GM12878 (cell line): ENCODE data around the gene ZBTB3. TPM values are rescaled to one million over a fixed set of nuclear protein-coding genes. Genes with fewer than 3 reads are reported as not detected.

Source experiments
- ATAC-seq: fragments of 200-7000 bp; cut with Tn5 transposase; 3 replicates; pipeline ENCODE4 v1.9.1; 2020; ENCODE audit warnings: mild to moderate bottlenecking, moderate library complexity
- BruUV-seq: library from RNA; stranded (reverse); fragments of 400-500 nt; replicated peaks from 2 replicates; lab custom pipeline; 2021; lab: Mats Ljungman, UMichigan
- CTCF ChIA-PET: fragments of 300-600 bp; sonication (Branson Sonifier 250); formaldehyde crosslinking; extraction: SDS; loops from one replicate; lab custom pipeline; 2021; ENCODE audit warnings: inconsistent platforms; lab: Yijun Ruan, JAX
- POLR2A ChIA-PET: fragments of 350-600 bp; formaldehyde crosslinking; extraction: SDS; loops from one replicate; lab custom pipeline; 2021; ENCODE audit warnings: inconsistent platforms; lab: Charles Lee
- RAD21 ChIA-PET: fragments of 300-600 bp; sonication (Branson Sonifier 250); formaldehyde crosslinking; loops from one replicate; lab custom pipeline; 2023; ENCODE audit warnings: antibody characterized with exemption; ENCODE audit not compliant: unreplicated experiment; lab: Charles Lee
- SMC1A ChIA-PET: fragments of 300-600 bp; sonication (Branson Sonifier 250); formaldehyde crosslinking; loops from one replicate; lab custom pipeline; 2023; ENCODE audit not compliant: unreplicated experiment, uncharacterized antibody; lab: Charles Lee
- DNase-seq: peaks from one replicate; pipeline ENCODE4 v3.0.0-alpha.2; 2011; ENCODE audit warnings: low read depth, low spot score
- FAIRE-seq: peaks from 3 replicates; lab custom pipeline; 2011; peaks lifted over from hg19 to GRCh38; lab: Jason Lieb, UNC
- H2AFZ ChIP-seq: 2 replicates; pipeline ENCODE4 v1.6.0; 2011; ENCODE audit warnings: low read depth, low read length, control low read depth; ENCODE audit not compliant: control insufficient read depth
- H3K27ac ChIP-seq: 2 replicates; pipeline ENCODE4 v1.5.1; 2011; ENCODE audit warnings: control low read depth; ENCODE audit not compliant: control insufficient read depth, insufficient read depth
- H3K27me3 ChIP-seq, 2 experiments: replicated peaks in 1 of 2; 2 replicates each; pipeline versions ENCODE4 v1.6.0 to v1.6.1; 2011; ENCODE audit warnings: low read length in 1 of 2; ENCODE audit not compliant: control insufficient read depth in 2 of 2, insufficient read depth in 2 of 2
- H3K36me3 ChIP-seq, 2 experiments: 2 replicates each; pipeline ENCODE4 v1.5.1; 2011; ENCODE audit warnings: low read length in 1 of 2; ENCODE audit not compliant: control insufficient read depth in 2 of 2, insufficient read depth in 2 of 2
- H3K4me1 ChIP-seq: 2 replicates; pipeline ENCODE4 v1.6.1; 2011; ENCODE audit warnings: mild to moderate bottlenecking, low read length, moderate library complexity, mixed read lengths; ENCODE audit not compliant: control insufficient read depth, insufficient read depth
- H3K4me2 ChIP-seq: 2 replicates; pipeline ENCODE4 v1.6.0; 2011; ENCODE audit warnings: control low read depth; ENCODE audit not compliant: control insufficient read depth, insufficient read depth
- H3K4me3 ChIP-seq: fragments of 200-600 bp; sonication (generic); 2 replicates; pipeline ENCODE4 v1.5.1; 2016
- H3K79me2 ChIP-seq: 2 replicates; pipeline ENCODE4 v1.6.0; 2011; ENCODE audit warnings: low read length; ENCODE audit not compliant: control insufficient read depth, insufficient read depth
- H3K9ac ChIP-seq: 2 replicates; pipeline ENCODE4 v1.8.0; 2011; ENCODE audit warnings: low read length, control low read depth, mixed read lengths; ENCODE audit not compliant: control insufficient read depth, insufficient read depth
- H3K9me3 ChIP-seq: replicated peaks from 3 replicates; pipeline ENCODE4 v1.5.1; 2011; ENCODE audit warnings: mild to moderate bottlenecking, low read length; ENCODE audit not compliant: control insufficient read depth, insufficient read depth
- H4K20me1 ChIP-seq: 2 replicates; pipeline ENCODE4 v1.6.0; 2011; ENCODE audit not compliant: control insufficient read depth, insufficient read depth
- ATF7 ChIP-seq: fragments of 450-650 bp; IDR thresholded peaks from 2 replicates; pipeline ENCODE4 v1.6.1; 2016; ENCODE audit warnings: low read depth, mild to moderate bottlenecking
- CBX3 ChIP-seq: fragments of 200-600 bp; sonication (generic); IDR thresholded peaks from 2 replicates; pipeline ENCODE4 v1.6.1; 2016; ENCODE audit warnings: low read depth, borderline replicate concordance
- EZH2 ChIP-seq: IDR thresholded peaks from 2 replicates; pipeline ENCODE4 v1.6.1; 2012; ENCODE audit warnings: low read depth, mild to moderate bottlenecking, control low read depth, inconsistent platforms, low read length, borderline replicate concordance; ENCODE audit not compliant: control insufficient read depth
- IRF4 ChIP-seq: IDR thresholded peaks from 2 replicates; pipeline ENCODE4 v1.6.1; 2011; ENCODE audit warnings: low read depth, low read length
- MYC ChIP-seq: IDR thresholded peaks from 2 replicates; pipeline ENCODE4 v1.6.1; 2011; ENCODE audit warnings: mild to moderate bottlenecking, low read length, moderate library complexity, inconsistent platforms; ENCODE audit not compliant: insufficient read depth, insufficient replicate concordance, insufficient read length, severe bottlenecking
- NFXL1 ChIP-seq: fragments of 450-650 bp; IDR thresholded peaks from 2 replicates; pipeline ENCODE4 v1.6.1; 2017; ENCODE audit warnings: antibody characterized with exemption, mild to moderate bottlenecking, borderline replicate concordance
- NR2C1 ChIP-seq: fragments of 450-650 bp; IDR thresholded peaks from 2 replicates; pipeline ENCODE4 v1.6.1; 2017; ENCODE audit warnings: antibody characterized with exemption, mild to moderate bottlenecking, moderate library complexity
- NR2F1 ChIP-seq: fragments of 450-650 bp; conservative IDR thresholded peaks from 2 replicates; pipeline ENCODE4 v1.6.1; 2017; ENCODE audit warnings: mild to moderate bottlenecking
- POLR2AphosphoS5 ChIP-seq: IDR thresholded peaks from 2 replicates; pipeline ENCODE4 v1.6.1; 2011; ENCODE audit warnings: mild to moderate bottlenecking, low read length, inconsistent platforms
- RAD21 ChIP-seq: IDR thresholded peaks from 2 replicates; pipeline ENCODE4 v1.6.1; 2011; ENCODE audit warnings: mild to moderate bottlenecking, low read depth, low read length, moderate library complexity; ENCODE audit not compliant: insufficient read depth
- REST ChIP-seq: IDR thresholded peaks from 2 replicates; pipeline ENCODE4 v1.6.1; 2012; ENCODE audit warnings: mild to moderate bottlenecking, low read depth, low read length
- SMAD1 ChIP-seq: fragments of 450-650 bp; IDR thresholded peaks from 2 replicates; pipeline ENCODE4 v1.6.1; 2018; ENCODE audit warnings: mild to moderate bottlenecking, low read depth; ENCODE audit not compliant: partially characterized antibody
- TARDBP ChIP-seq: IDR thresholded peaks from 2 replicates; pipeline ENCODE4 v1.6.1; 2016; ENCODE audit warnings: borderline replicate concordance
- YBX1 ChIP-seq: fragments of 450-650 bp; IDR thresholded peaks from 2 replicates; pipeline ENCODE4 v1.6.1; 2016; ENCODE audit warnings: antibody characterized with exemption
- ZNF207 ChIP-seq: fragments of 450-650 bp; IDR thresholded peaks from 2 replicates; pipeline ENCODE4 v1.6.1; 2014; ENCODE audit warnings: antibody characterized with exemption, mild to moderate bottlenecking, borderline replicate concordance
- WGBS: methylation state at CpG from one replicate; pipeline ENCODE4 v1.1.6; 2016; ENCODE audit warnings: low lambda C conversion rate; ENCODE audit not compliant: insufficient replicate concordance, insufficient coverage; ENCODE audit errors: missing lambda C conversion rate; 5-methylcytosine and 5-hydroxymethylcytosine counted together
- in situ Hi-C: fragments of 300-500 bp; cut with MboI; formaldehyde crosslinking; loops from 9 replicates; pipeline ENCODE4 v1.14.3; 2018; ENCODE audit warnings: mixed read lengths
- intact Hi-C: fragments of 100-400 bp; cut with micrococcal nuclease; formaldehyde crosslinking; loops from one replicate; pipeline ENCODE4 v1.14.2; 2022; ENCODE audit not compliant: unreplicated experiment
- polyA plus RNA-seq, 11 experiments: library from polyadenylated mRNA; depleted of rRNA in 4 of 11; unstranded in 6 of 11; stranded (reverse) in 5 of 11; fragments of >200 nt; fragmentation: Nextera tagmentation in 4 of 11; fragmentation: Illumina TruSeq in 1 of 11; extraction: Ambion mirVana in 4 of 11; extraction: Trizol in 1 of 11; gene quantifications; 1 replicate in 1 of 11; 2 replicates in 10 of 11; pipeline versions ENCODE4 v1.2.1 to v1.2.3, GENCODE V29; 2011 to 2016; ENCODE audit warnings: inconsistent platforms in 2 of 11, missing spikeins in 2 of 11, low read depth in 1 of 11
- total RNA-seq, 4 experiments: library from RNA; depleted of rRNA in 3 of 4; stranded (reverse); fragments of >200 nt in 3 of 4; fragmentation: Illumina TruSeq in 1 of 4; extraction: Trizol in 1 of 4; gene quantifications; 2 replicates each; pipeline versions ENCODE4 v1.2.1 to v1.2.3, GENCODE V29; 2013 to 2021
- TF ChIP-seq, protein P1 (sequence below): fragments of 450-650 bp; IDR thresholded peaks from 2 replicates; pipeline ENCODE4 v1.6.1; 2017; ENCODE audit warnings: low read depth, mild to moderate bottlenecking, moderate library complexity
- TF ChIP-seq, protein P2 (sequence below): IDR thresholded peaks from 2 replicates; pipeline ENCODE4 v1.6.1; 2011; ENCODE audit warnings: borderline replicate concordance, low read depth, mild to moderate bottlenecking, moderate library complexity, mixed read lengths, low read length; ENCODE audit not compliant: insufficient read depth; ENCODE audit errors: extremely low read length

ZBTB3 gene
- total and polyA plus RNA-seq, 10 of the 15 experiments (the other 5 are each of a cell fraction or from before 2014, with no cell fraction given) = 1.4 to 7.7 (median 4.8) TPM

GRCh38 chr11:62752994-62753735 is 795 bp downstream of the ZBTB3 start:
- ChIA-PET POLR2A (interaction anchor here (0.5 to 4.6 kb wide), 33 partner anchors 9 to 785 kb away, joined by 3 to 70 read pairs (median 7); partner anchors contain the start of genes B3GAT3, C11orf98, CSKMT and EEF1G), CTCF (interaction anchor here (0.8 to 3.5 kb wide), 20 partner anchors 8 to 328 kb away, joined by 3 to 42 read pairs (median 4); partner anchors contain the start of genes B3GAT3, HNRNPUL2, POLR2G and TAF6L), SMC1A (interaction anchor here (0.9 to 3.5 kb wide), 16 partner anchors 9 to 196 kb away, joined by 3 to 27 read pairs (median 5); partner anchors contain the start of genes HNRNPUL2, TAF6L and TTC9C), RAD21 (interaction anchor here (0.6 to 2.1 kb wide), 22 partner anchors 8 to 346 kb away, joined by 3 to 44 read pairs (median 4); partner anchors contain the start of genes C11orf98, CSKMT, HNRNPUL2 and MTA2)
- peak overlapping the region; percentile 85 for H3K4me3 ChIP-seq
- BruUV-seq = TSS peak; percentile 92
- H3K4me1 ChIP-seq = peaks cover 6% of the 10 kb centered on the region
- peak overlapping the region; percentile 92; the same call in 1 of the 2 replicates for H3K27ac ChIP-seq
- H3K36me3 ChIP-seq = no peaks in the 10 kb centered on the region; a peak in 1 of 4 replicates
- no peak for FAIRE-seq
- in situ Hi-C loops (no loop called here), intact Hi-C loops (no loop called here)
- no peak for DNase-seq
- peak overlapping the region; percentile 96 for H3K4me2 ChIP-seq
- no peak for ATAC-seq
- H3K9ac ChIP-seq = peak overlapping the region; percentile 78; the same call in 1 of the 2 replicates
- H2AFZ ChIP-seq = peak overlapping the region; percentile 98
- H3K9me3 ChIP-seq = no peaks in the 10 kb centered on the region
- no peaks in the 10 kb centered on the region; the same call in 1 of the 2 replicates for H3K79me2 ChIP-seq
- no peaks in the 10 kb centered on the region for H3K27me3 ChIP-seq
- no peaks in the 10 kb centered on the region for H4K20me1 ChIP-seq
- 63% methylated on average over 15 of the region's 15 CpGs for WGBS
- TF ChIP-seq NR2C1 (no peak), NFXL1 (no peak), ATF7 (no peak), REST (no peak), NR2F1 (no peak), MYC (no peak), SMAD1 (no peak), ZNF207 (no peak), CBX3 (no peak), EZH2 (no peak), TARDBP (no peak), IRF4 (no peak), POLR2AphosphoS5 (no peak), RAD21 (no peak), YBX1 (no peak)
- TF ChIP-seq, protein P1, sequence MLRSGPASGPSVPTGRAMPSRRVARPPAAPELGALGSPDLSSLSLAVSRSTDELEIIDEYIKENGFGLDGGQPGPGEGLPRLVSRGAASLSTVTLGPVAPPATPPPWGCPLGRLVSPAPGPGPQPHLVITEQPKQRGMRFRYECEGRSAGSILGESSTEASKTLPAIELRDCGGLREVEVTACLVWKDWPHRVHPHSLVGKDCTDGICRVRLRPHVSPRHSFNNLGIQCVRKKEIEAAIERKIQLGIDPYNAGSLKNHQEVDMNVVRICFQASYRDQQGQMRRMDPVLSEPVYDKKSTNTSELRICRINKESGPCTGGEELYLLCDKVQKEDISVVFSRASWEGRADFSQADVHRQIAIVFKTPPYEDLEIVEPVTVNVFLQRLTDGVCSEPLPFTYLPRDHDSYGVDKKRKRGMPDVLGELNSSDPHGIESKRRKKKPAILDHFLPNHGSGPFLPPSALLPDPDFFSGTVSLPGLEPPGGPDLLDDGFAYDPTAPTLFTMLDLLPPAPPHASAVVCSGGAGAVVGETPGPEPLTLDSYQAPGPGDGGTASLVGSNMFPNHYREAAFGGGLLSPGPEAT = no peak
- TF ChIP-seq, protein P2, sequence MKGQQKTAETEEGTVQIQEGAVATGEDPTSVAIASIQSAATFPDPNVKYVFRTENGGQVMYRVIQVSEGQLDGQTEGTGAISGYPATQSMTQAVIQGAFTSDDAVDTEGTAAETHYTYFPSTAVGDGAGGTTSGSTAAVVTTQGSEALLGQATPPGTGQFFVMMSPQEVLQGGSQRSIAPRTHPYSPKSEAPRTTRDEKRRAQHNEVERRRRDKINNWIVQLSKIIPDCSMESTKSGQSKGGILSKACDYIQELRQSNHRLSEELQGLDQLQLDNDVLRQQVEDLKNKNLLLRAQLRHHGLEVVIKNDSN = no peak
